ENCODE results near the gene YES1.

- TF ChIP-seq YY1 (IDR thresholded peaks at IDR 0.05; ENCODE audit: insufficient read depth, insufficient read length) (no peak), SUZ12 (IDR thresholded peaks at IDR 0.05; ENCODE audit: extremely low read depth, insufficient read depth, insufficient read length) (no peak), ZNF274 (IDR thresholded peaks at IDR 0.05; ENCODE audit: low read depth, low read length) (no peak)
These were observed 61.6 kb downstream of the YES1 start for GRCh38 chr18:750456-750855.
